ENCODE measurements around the gene KISS1.

KISS1 gene

GRCh38 chr1:204190212-204191211 is 5.8 kb downstream of the KISS1 start:
- DNase-seq: peak; percentile 71 to 78

- DNase-seq: no peak
Observed at GRCh38 chr1:204188959-204189639, 7.2 kb downstream of the KISS1 start.

- DNase-seq: no peak
Observed at GRCh38 chr1:204186597-204186996, 9.7 kb downstream of the KISS1 start.

- no peak for DNase-seq
Observed at GRCh38 chr1:204181116-204181515, 15.2 kb downstream of the KISS1 start.

GRCh38 chr1:204180133-204180532 is 16.2 kb downstream of the KISS1 start:
- no peak for DNase-seq

GRCh38 chr1:204178487-204179281 is 17.6 kb downstream of the KISS1 start:
- no peak for DNase-seq

GRCh38 chr1:204177133-204177532 is 19.2 kb downstream of the KISS1 start:
- DNase-seq: no peak

GRCh38 chr1:204176049-204176448 is 20.2 kb downstream of the KISS1 start:
- DNase-seq: no peak

GRCh38 chr1:204174958-204175357 is 21.3 kb downstream of the KISS1 start:
- no peak for DNase-seq

GRCh38 chr1:204172404-204173029 is 23.8 kb downstream of the KISS1 start:
- no peak for DNase-seq

- no peak for DNase-seq
Observed at GRCh38 chr1:204171751-204172178, 24.5 kb downstream of the KISS1 start.

- no peak for DNase-seq
Observed at GRCh38 chr1:204170494-204171155, 25.7 kb downstream of the KISS1 start.

GRCh38 chr1:204169858-204170257 is 26.4 kb downstream of the KISS1 start:
- no peak for DNase-seq

GRCh38 chr1:204167730-204168129 is 28.6 kb downstream of the KISS1 start:
- DNase-seq: no peak

GRCh38 chr1:204166219-204166618 is 30.1 kb downstream of the KISS1 start, which contains the start of gene REN:
REN (minus strand) TSS chr1:204166337; CDS start chr1:204166293, 44 bp downstream.
- DNase-seq: no peak

GRCh38 chr1:204162494-204163074 is 33.7 kb downstream of the KISS1 start:
- DNase-seq: peak; percentile 38 to 48

GRCh38 chr1:204161609-204162493 is 34.4 kb downstream of the KISS1 start:
- DNase-seq: no peak

- DNase-seq: no peak
Observed at GRCh38 chr1:204157962-204158361, 38.3 kb downstream of the KISS1 start.

GRCh38 chr1:204155881-204156280 is 40.4 kb downstream of the KISS1 start:
- no peak for DNase-seq

GRCh38 chr1:204154568-204155255 is 41.6 kb downstream of the KISS1 start:
- no peak for DNase-seq

All from AML-193 (cell line).